Myocyte (in vitro differentiated cells): Measurements from ENCODE around the gene EVI5. TPM values are rescaled to one million over a fixed set of nuclear protein-coding genes. Genes with fewer than 3 reads are reported as not detected.
A peak's percentile ranks its signal among the peaks of the same experiment; 100 is the strongest.
"Not testable (repeated sequence)": the region's sequence is repeated elsewhere in the genome, so short reads cannot be mapped to it uniquely, and the experiment has no call there.

Experiments
- DNase-seq: peaks from one replicate; pipeline ENCODE4 v3.0.0-alpha.2; 2012; ENCODE audit warnings: low read depth
- total RNA-seq: library from RNA; depleted of rRNA; stranded (reverse); fragments of >200 nt; gene quantifications from 2 replicates; pipeline ENCODE4 v1.2.3, GENCODE V29; 2014

Gene EVI5
- total RNA-seq, 1 donor from 2014 or later, result 16.9 TPM

DNA sequence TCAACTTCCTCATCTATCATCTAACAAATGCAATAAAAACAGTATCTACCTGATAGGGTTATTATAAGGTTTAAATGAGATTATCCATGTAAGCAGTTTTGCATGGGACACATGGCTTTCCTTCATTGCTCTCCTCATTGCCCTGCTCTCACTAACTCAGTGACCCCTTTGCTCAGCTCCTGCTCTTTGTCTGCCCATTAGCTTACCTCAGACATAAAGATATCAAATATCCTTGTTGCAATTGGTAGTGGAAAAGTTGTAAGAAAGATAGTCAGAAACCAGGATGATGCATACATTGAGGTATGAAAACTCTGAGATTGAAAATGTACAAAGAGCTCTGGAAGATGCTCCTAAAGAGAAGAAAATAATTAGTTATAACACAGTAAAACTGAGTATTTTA is 89.8 kb downstream of the EVI5 start:
- no peak for DNase-seq

- DNase-seq, result no peak
These were observed 93.0 kb downstream of the EVI5 start for GRCh38 chr1:92691925-92692324.

DNA sequence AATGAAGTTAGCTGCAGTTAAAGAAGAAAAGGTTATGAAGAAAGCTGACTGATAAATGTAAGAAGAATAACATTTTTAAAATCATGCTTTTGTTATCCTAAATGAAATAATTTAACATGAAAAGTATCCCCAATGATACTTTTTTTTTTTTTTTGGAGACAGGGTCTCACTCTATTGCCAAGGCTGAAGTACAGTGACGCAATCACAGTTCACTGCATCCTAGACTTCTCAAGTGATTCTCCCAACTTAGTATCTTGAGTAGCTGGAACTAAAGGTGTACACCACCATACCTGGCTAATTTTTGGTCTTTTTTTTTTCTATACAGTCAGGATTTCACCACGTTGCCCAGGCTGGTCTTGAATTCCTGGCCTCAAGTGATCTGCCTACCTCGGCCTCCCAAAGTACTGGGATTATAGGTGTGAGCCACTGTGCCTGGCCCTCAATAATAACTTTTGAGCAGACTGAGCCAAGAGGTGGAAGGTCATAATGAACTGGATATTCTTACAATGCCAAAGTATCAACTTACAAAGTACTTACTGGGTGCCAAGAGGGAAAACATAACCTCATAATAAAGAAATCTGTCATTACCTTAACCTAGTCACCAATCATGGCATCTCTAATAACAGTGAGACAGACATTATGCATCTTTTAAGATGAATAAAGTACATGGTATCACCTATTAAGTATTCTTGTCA is 94.5 kb downstream of the EVI5 start:
- DNase-seq, result no peak

DNA sequence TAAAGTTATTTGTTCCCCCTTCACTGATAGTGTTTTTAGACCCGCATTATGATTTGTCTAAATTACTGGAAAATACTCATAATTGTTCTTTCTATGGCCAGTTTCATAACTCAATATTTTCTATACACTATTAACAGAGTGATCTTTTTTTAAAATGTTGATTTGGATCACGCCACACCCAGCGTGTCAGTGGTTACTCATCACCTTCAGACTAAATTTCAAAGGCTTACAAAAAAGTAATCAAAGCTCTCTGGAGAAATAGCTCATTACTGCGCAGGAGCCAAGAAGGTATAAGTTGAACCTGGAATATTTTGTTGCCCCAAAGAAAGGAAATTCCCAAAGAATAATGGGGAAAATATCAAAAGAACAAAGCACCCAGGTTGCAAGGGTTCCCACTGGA is 104.9 kb downstream of the EVI5 start:
- no peak for DNase-seq

- DNase-seq, result no peak
These were observed 121.1 kb downstream of the EVI5 start for GRCh38 chr1:92663775-92664174.

- no peak for DNase-seq
These were observed 122.9 kb downstream of the EVI5 start for GRCh38 chr1:92662048-92662447.

GRCh38 chr1:92657701-92658100 is 127.2 kb downstream of the EVI5 start:
- no peak for DNase-seq

DNA sequence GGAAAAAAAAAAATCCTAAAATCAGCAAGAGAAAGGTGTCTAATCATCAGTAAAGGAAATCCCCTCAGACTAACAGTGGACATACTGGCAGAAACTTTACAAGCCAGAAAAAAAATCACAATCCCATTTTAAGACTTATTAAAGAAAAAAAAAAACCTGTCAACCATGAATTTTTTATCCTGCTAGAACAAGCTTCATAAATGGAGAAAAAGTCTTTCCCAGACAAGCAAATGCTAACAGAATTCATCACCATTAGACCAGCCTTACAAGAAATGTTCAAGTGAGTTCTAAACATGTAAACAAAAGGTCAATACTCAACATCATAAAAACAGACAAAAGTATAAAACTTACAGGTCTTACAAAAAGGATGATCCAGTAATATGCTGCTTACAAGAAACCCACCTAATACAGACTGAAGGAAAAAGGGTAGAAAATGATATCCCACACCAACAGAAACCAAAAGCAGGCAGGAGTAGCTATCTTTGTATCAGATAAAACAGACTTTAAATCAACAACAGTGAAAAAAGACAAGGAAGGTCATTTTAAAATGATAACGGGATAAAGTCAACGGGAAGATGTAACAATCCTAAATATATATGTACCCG is 129.6 kb downstream of the EVI5 start:
- peak; percentile 4 for DNase-seq

GRCh38 chr1:92653605-92654381 is 131.1 kb downstream of the EVI5 start:
- no peak for DNase-seq

- not testable (repeated sequence) for DNase-seq
These were observed 144.2 kb downstream of the EVI5 start for GRCh38 chr1:92640686-92641085.

DNA sequence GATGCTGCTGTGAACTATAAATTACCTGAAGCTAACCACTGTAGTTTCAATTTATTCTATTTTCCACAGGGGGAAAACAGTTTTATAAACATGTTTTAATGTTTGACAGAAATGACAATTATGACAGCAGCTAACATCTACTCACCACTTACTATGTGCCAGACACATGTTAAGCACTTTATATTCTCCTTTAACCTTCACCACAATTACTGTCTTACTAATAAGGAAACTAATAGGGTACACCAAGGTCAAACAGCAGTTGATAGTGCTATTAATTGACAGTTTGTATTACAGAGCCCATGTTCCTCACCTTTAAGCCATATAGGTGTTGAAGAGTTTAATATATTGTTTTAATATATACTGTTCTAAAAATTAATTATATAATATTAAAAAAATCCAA is 146.4 kb downstream of the EVI5 start:
- DNase-seq, result no peak

DNA sequence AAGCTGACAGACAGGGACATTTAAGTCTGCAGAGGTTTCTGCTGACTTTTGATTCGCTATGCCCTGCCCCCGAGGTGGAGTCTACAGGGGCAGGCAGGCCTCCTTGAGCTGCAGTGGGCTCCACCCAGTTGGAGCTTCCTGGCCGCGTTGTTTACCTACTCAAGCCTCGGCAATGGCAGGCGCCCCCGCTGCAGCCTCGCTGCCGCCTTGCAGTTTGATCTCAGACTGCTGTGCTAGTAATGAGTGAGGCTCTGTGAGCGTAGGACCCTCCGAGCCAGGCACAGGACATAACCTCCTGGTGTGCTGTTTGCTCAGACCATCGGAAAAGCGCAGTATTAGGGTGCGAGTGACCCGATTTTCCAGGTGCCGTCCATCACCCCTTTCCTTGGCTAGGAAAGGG is 149.7 kb downstream of the EVI5 start:
- DNase-seq, result not testable (repeated sequence)

DNA sequence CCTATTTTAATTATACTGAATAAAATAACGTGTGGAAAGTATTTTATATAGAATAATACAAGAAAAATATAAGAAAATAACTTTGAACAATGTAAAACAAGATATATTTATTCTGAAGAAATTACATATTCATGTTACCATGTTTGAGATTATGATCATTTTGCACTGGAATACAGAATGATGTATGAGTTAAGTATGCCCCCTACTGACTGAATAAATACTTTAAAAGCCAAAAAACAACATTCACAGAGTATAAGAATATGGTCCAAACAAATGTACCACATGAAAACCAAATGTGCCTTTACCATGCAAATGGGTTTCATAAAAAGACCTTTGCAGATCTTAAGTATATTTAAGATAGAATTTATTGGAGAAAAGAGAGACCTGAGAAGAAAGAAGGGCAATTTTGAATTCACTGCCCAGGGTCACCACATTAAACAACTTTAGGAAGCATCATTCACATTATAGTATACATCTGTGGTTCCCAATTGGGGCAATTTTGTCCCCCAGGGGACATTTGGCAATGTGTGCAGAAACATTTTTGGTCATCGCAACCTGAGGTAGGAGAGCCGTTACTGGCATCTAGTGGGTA is 161.6 kb downstream of the EVI5 start:
- peak; percentile 12 for DNase-seq

- no peak for DNase-seq
These were observed 165.3 kb downstream of the EVI5 start for GRCh38 chr1:92619466-92620189.

DNA sequence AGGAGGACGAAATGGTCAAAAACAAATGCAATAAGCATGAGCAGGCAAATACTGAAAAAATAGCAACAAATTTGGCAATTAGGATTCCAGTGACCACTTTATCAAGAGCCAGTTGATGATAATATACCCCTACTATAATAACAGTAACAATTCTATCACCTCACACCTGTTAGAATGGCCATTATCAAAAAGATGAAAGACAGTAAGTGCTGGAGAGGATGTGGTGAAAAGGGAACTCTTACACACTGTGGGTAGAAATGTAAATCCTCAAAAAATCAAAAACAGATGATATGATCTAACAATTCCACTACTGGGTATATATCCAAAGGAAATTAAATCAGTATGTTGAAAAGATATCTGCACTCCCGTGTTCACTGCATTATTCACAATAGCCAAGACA is 183.9 kb downstream of the EVI5 start:
- no peak for DNase-seq

DNA sequence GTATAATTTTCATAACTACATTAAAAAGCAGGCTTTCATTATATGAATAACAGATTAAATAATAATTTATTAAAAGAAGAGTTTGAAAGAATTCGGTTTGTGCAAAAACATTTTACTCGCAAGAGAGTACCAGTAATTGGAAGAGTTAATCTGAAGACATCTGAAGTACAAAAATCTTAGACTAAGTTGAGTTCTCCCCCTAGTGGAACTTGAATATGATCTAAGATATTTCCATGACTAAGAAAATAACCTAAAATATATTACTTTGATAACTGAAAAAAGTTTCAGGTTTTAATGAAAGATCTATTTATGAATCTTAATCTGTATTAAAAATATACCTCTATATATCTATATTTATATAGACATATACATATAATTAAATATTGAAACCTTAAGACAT is 185.7 kb downstream of the EVI5 start:
- DNase-seq, result peak; percentile 35

- not testable (repeated sequence) for DNase-seq
These were observed 195.5 kb downstream of the EVI5 start for GRCh38 chr1:92589361-92589760.

DNA sequence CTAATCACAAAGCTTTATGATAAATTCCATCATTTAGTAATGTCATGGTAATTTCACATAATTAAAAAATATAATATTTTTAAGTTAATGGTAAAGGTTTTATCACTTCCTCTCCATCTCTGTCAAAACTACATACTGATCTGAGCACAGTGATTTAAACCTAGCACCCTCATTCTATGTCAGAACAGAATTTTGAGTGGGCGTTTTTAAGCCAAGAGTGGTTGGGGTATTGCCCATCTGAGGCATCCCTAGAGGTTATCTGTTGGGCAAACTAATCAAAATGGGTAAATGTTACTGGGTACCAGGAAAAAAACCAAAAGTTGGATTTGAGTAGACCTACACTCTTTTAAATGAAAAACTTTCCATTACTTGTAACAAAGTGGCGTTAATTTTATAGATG is 197.5 kb downstream of the EVI5 start:
- no peak for DNase-seq

DNA sequence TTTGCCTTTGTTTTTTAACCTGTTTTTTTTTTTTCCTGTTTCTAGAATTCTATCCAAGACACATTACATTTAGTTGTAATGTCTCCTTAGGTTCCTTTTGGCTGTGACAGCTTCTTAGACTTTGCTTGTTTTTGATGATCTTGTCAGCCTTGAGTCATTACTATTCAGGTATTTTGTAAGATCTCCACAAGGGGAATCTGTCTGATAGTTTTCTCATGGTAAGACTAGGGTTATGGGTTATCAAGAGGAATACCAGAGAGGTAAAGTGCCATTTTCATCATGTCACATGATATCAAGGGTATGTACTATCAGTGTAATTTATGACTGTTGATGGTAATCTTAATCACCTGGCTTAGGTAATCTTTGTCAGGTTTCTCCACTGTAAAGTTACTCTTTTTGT is 199.1 kb downstream of the EVI5 start:
- no peak for DNase-seq

DNA sequence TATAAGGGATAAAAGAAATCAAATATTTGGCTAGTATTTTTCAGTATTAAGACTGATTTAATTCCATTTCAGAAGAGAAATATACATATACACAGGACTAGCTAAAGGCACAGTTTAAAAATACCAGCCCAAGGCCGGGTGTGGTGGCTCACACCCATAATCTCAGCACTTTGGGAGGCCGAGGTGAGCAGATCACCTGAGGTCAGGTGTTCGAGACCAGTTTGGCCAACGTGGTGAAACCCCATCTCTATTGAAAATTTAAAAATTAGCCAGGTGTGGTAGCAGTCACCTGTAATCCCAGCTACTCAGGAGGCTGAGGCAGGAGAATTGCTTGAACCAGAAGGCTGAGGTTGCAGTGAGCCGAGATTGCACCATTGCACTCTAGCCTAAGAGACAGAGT is 200.1 kb downstream of the EVI5 start:
- not testable (repeated sequence) for DNase-seq
